Measurements from ENCODE around the gene PRPS1.

Gene PRPS1

GRCh38 chrX:107700317-107700774 is 72.0 kb downstream of the PRPS1 start:
- in situ Hi-C loops (cut with MboI; ENCODE audit: low sequenced_read_pairs) = no loop called here
